Mucosa of descending colon (tissue), 3 donors: ENCODE data around the gene HOXB3. TPM values are rescaled to one million over a fixed set of nuclear protein-coding genes. Genes with fewer than 3 reads are reported as not detected.

Source experiments
- ATAC-seq: fragments of 200-7000 bp; cut with Tn5 transposase; one replicate; pipeline ENCODE4 v1.9.1; 2020; ENCODE audit warnings: mild to moderate bottlenecking, moderate library complexity
- DNase-seq, 3 donors: peaks; one replicate each; pipeline ENCODE4 v3.0.0-alpha.2; 2020
- H3K36me3 ChIP-seq: fragments of 200-600 bp; one replicate; pipeline ENCODE4 v1.8.0; 2021; ENCODE audit warnings: low read depth, mild to moderate bottlenecking
- H3K4me1 ChIP-seq: fragments of 200-600 bp; one replicate; pipeline ENCODE4 v1.8.0; 2021; ENCODE audit warnings: low read depth, mild to moderate bottlenecking
- H3K4me3 ChIP-seq: fragments of 200-600 bp; one replicate; pipeline ENCODE4 v1.8.0; 2021; ENCODE audit warnings: mild to moderate bottlenecking
- H3K9me3 ChIP-seq: fragments of 200-600 bp; one replicate; pipeline ENCODE4 v1.8.0; 2021; ENCODE audit warnings: mild to moderate bottlenecking
- intact Hi-C, 2 donors: fragments of 100-400 bp; cut with DNase I in 1 of 2; cut with micrococcal nuclease in 1 of 2; formaldehyde crosslinking; loops; one replicate each; pipeline versions ENCODE4 v1.11.0 to v1.11.1; 2022; cut with DNase I, micrococcal nuclease
- total RNA-seq, 3 donors: library from RNA; stranded (reverse); fragmentation: NEBNext Ultra II Directional in 2 of 3; extraction: Animal tissue kit (Norgen Biotek cat#: 25700) in 2 of 3; gene quantifications; one replicate each; pipeline versions ENCODE4 v1.2.1 to v1.2.4, GENCODE V29; 2021 to 2023
- TF ChIP-seq, protein P1 (sequence below): fragments of 200-600 bp; IDR thresholded peaks from one replicate; pipeline ENCODE4 v1.8.0; 2022; ENCODE audit warnings: antibody characterized with exemption, mild to moderate bottlenecking
- donor health status: DM: no; HTN: no; CAD: no; lungs with moderate emphysema.
- donor health status: DM: no; HTN: no; CAD: no.
- donor health status: DM: no; HTN: yes; CAD: no.

The HOXB3 gene
- total RNA-seq, 3 donors from 2014 or later = 42.4 to 64.8 (median 43.4) TPM

DNA sequence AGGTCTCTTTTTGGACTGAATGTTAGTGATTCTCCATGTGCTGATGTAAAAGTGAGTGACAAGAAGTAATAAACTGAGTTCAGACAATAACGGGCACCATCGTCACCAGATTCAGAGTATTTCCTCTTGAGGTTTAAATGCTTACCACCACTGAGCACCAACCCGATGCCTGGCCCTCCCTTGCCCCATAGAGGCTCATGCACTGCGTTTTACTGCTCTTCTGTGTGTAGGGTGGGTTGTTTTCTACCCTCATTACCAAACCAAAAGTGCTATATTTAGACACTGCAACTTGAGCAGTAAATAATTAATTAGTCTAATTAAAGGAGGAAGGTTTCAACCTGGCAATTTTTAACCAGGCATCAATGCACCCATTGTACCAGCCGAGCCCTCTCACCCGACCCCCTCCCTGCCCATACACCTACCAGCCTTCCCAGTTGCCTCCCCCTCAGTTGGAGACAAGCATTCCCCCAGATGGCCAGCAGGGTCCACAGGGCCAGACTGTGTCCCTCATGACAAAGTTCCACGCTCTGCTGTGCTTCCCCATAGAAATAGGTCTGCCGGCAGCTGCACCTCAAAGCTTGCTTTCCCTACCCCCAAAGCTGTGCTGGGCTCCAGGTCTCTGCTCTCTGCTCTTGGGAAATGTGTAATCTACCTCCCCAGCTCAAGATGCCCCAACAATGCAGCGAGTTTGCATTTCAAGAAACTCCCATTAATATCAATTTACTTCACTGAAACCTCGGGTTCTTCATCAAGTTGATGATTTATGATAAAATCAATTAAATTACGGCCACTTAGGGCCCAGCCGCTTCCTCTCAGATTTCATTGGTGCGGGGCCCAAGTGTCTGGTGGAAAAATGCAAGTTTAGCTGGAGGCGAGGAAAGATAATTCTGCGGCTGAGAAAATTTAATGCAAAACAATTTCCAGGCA, 27.9 kb downstream of the HOXB3 start:
- DNase-seq = peak in 1 of 3 donors; percentile 33
- Histone ChIP-seq H3K9me3 (no peaks in the 10 kb centered on the region), H3K36me3 (no peaks in the 10 kb centered on the region), H3K4me3 (no peak overlapping the region), H3K4me1 (peaks cover 44% of the 10 kb centered on the region)
- intact Hi-C loops = no loop called here
- no peak for ATAC-seq
- TF ChIP-seq, protein P1, sequence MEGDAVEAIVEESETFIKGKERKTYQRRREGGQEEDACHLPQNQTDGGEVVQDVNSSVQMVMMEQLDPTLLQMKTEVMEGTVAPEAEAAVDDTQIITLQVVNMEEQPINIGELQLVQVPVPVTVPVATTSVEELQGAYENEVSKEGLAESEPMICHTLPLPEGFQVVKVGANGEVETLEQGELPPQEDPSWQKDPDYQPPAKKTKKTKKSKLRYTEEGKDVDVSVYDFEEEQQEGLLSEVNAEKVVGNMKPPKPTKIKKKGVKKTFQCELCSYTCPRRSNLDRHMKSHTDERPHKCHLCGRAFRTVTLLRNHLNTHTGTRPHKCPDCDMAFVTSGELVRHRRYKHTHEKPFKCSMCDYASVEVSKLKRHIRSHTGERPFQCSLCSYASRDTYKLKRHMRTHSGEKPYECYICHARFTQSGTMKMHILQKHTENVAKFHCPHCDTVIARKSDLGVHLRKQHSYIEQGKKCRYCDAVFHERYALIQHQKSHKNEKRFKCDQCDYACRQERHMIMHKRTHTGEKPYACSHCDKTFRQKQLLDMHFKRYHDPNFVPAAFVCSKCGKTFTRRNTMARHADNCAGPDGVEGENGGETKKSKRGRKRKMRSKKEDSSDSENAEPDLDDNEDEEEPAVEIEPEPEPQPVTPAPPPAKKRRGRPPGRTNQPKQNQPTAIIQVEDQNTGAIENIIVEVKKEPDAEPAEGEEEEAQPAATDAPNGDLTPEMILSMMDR = no peak

- no peak overlapping the region for H3K4me3 ChIP-seq
- no peaks in the 10 kb centered on the region for H3K9me3 ChIP-seq
- no peaks in the 10 kb centered on the region for H3K36me3 ChIP-seq
- TF ChIP-seq, protein P1 = no peak
- peaks cover 43% of the 10 kb centered on the region for H3K4me1 ChIP-seq
- intact Hi-C loops = no loop called here
- DNase-seq (no peak), ATAC-seq (no peak)
These were observed 29.9 kb downstream of the HOXB3 start for GRCh38 chr17:48559840-48560817.

GRCh38 chr17:48559122-48559839, 30.8 kb downstream of the HOXB3 start:
- ATAC-seq = no peak
- no peak for DNase-seq
- TF ChIP-seq, protein P1 = no peak
- intact Hi-C loops = no loop called here
- peaks cover 46% of the 10 kb centered on the region for H3K4me1 ChIP-seq
- H3K9me3 ChIP-seq = no peaks in the 10 kb centered on the region
- H3K4me3 ChIP-seq = no peak overlapping the region
- no peaks in the 10 kb centered on the region for H3K36me3 ChIP-seq

- H3K4me1 ChIP-seq = peaks cover 46% of the 10 kb centered on the region
- DNase-seq (no peak), ATAC-seq (no peak)
- intact Hi-C loops = no loop called here
- no peak overlapping the region for H3K4me3 ChIP-seq
- H3K9me3 ChIP-seq = no peaks in the 10 kb centered on the region
- TF ChIP-seq, protein P1 = no peak
- no peaks in the 10 kb centered on the region for H3K36me3 ChIP-seq
These were observed 31.3 kb downstream of the HOXB3 start for GRCh38 chr17:48558831-48559121.
